Measurements from ENCODE around the gene PDZK1IP1.

PDZK1IP1 gene

DNA sequence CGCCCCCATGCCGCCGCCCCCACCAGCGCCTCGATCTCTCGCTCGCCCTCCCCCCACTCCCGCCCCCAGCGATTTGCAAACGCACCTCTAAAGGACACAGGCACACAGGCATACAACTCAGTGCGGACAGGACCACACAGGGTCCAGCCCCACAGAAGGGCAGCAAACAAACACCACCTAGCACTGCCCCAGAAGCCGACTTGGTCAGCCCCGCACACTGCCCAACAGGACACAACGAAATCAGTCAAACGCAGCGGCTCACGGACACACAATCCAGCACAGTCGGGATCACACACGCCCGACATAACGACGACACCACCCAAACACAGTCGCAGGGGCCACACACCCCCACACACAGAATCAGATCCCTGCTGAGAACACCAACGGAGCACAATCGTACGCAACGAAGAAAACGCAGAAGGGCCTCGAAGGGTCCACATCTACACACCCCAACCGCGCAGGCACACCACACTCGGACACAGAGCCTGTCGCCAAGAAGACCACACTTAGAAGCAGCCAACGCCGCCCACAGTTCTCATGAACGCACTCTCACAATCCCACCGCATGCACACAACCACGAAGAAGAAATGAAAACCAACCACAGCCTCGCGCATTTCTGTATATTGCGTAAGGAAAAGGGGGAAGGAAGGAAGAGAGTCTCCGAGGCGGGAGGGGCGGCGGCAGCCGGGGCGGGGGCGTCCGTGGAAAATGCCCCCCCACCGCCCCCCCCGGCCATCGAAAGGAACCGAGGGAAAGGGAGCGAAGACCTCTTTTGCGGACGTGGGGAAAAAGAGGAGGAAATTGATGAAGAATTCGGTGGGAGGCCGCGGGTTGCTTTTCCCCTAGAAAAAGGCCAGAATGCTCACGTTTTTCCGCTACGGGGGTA is 41.7 kb upstream of the PDZK1IP1 start:
- Histone ChIP-seq H3K9ac (ENCODE audit: low read length) (no peak overlapping the region), H3K4me2 (ENCODE audit: low read depth, low read length, poor library complexity, severe bottlenecking) (no peak overlapping the region), H3K9me3 (ENCODE audit: insufficient read depth, low read length) (no peaks in the 10 kb centered on the region), H3K4me3 (ENCODE audit: insufficient read depth, low read length, poor library complexity, severe bottlenecking) (no peak overlapping the region), H4K20me1 (ENCODE audit: low read depth, low read length) (no peaks in the 10 kb centered on the region), H3K27ac (ENCODE audit: low read depth, low read length) (no peak overlapping the region), H3K9me2 (replicated peaks; ENCODE audit: insufficient read depth, low read length) (no peaks in the 10 kb centered on the region), H2AFZ (ENCODE audit: low read depth, low read length, severe bottlenecking) (no peak overlapping the region), H3F3A (ENCODE audit: insufficient read depth) (no peaks in the 10 kb centered on the region), H3K27me3 (ENCODE audit: low read length) (no peaks in the 10 kb centered on the region), H3K36me3 (ENCODE audit: low read length) (no peaks in the 10 kb centered on the region), H3K79me2 (ENCODE audit: insufficient read depth, low read length) (no peaks in the 10 kb centered on the region)
- TF ChIP-seq EZH2phosphoT487 (conservative IDR thresholded peaks at IDR 0.05; ENCODE audit: low read length), result no peak
- TF ChIP-seq, protein P1, sequence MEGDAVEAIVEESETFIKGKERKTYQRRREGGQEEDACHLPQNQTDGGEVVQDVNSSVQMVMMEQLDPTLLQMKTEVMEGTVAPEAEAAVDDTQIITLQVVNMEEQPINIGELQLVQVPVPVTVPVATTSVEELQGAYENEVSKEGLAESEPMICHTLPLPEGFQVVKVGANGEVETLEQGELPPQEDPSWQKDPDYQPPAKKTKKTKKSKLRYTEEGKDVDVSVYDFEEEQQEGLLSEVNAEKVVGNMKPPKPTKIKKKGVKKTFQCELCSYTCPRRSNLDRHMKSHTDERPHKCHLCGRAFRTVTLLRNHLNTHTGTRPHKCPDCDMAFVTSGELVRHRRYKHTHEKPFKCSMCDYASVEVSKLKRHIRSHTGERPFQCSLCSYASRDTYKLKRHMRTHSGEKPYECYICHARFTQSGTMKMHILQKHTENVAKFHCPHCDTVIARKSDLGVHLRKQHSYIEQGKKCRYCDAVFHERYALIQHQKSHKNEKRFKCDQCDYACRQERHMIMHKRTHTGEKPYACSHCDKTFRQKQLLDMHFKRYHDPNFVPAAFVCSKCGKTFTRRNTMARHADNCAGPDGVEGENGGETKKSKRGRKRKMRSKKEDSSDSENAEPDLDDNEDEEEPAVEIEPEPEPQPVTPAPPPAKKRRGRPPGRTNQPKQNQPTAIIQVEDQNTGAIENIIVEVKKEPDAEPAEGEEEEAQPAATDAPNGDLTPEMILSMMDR (IDR thresholded peaks at IDR 0.05; ENCODE audit: insufficient read depth, low read length, poor library complexity, severe bottlenecking), result no peak

DNA sequence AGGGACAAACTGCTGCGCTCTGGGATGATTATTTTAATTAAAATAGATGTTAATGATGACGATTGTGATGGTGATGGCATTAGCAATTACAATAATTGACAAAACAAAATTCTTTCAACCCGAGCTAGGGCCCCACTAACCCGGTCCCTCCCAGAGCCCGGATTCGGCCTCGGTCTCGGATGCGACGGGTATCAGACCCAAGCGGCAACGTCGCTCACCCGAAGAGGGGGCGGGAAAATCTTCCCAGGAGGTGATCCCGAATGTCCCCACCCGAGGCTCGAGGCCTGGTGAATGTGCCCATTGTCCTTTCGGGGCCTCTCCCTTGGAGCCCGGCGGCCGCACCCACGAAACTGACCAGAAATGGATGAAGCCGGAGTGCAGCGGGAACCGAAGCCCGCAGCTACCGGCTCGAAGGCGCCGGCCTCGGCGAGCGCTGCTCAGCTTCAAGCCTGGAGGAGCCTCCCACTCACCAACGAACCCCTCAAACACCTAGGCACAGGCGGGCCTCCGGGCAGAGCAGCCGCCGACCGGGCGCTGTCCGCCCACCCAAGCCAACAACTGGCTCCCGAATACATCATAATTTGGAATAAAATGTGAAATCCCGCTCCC is 41.0 kb upstream of the PDZK1IP1 start:
- H2AFZ ChIP-seq (ENCODE audit: low read depth, low read length, severe bottlenecking), result no peak overlapping the region
- no peaks in the 10 kb centered on the region for H3F3A ChIP-seq (ENCODE audit: insufficient read depth)
- no peaks in the 10 kb centered on the region for H3K9me3 ChIP-seq (ENCODE audit: insufficient read depth, low read length)
- H3K9ac ChIP-seq (ENCODE audit: low read length), result no peak overlapping the region
- no peaks in the 10 kb centered on the region for H3K36me3 ChIP-seq (ENCODE audit: low read length)
- no peak overlapping the region for H3K4me3 ChIP-seq (ENCODE audit: insufficient read depth, low read length, poor library complexity, severe bottlenecking)
- H3K79me2 ChIP-seq (ENCODE audit: insufficient read depth, low read length), result no peaks in the 10 kb centered on the region
- no peaks in the 10 kb centered on the region for H3K9me2 ChIP-seq (replicated peaks; ENCODE audit: insufficient read depth, low read length)
- H4K20me1 ChIP-seq (ENCODE audit: low read depth, low read length), result no peaks in the 10 kb centered on the region
- H3K4me2 ChIP-seq (ENCODE audit: low read depth, low read length, poor library complexity, severe bottlenecking), result no peak overlapping the region
- TF ChIP-seq, protein P1 (IDR thresholded peaks at IDR 0.05; ENCODE audit: insufficient read depth, low read length, poor library complexity, severe bottlenecking), result no peak
- TF ChIP-seq EZH2phosphoT487 (conservative IDR thresholded peaks at IDR 0.05; ENCODE audit: low read length), result no peak
- no peak overlapping the region for H3K27ac ChIP-seq (ENCODE audit: low read depth, low read length)
- H3K27me3 ChIP-seq (ENCODE audit: low read length), result no peaks in the 10 kb centered on the region

DNA sequence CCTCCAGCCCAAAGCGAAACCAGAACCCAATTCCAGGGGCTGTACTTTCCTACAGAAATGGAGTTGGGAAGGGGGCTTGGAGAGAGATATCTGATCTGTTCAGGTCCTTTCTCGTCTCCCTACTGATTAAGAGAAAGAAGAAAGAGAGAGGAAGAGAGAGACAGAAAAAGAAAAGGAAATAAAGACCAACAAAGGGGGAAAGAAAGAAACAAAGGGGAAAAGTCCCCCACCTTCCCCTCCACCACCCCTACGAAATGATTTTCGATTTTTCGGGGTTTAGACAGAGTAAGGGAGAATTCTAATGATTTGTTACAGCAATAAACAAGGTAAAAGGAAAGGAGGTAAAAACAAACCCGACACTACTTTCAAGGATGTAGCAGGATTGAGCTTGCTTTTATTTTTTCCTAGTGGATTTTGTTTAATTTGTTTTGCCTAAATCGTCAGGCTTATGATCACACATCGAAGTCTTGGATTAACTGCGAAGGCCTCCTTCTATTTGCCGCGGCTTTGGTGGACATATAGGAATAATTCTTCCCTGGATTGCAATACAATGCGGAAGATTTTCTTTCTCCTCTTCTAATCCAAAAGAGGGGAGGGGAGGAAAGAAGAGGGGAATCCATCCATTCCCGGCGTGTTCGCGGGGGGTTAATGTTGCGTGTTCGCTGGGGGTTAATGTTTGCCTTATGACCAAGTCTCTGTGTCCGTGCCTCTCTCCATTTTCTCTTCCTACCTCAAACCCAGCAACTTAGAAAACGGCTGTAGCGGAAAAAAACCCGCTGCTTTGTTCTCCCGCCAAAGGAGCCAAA is 40.3 kb upstream of the PDZK1IP1 start:
- Histone ChIP-seq H3K27ac (ENCODE audit: low read depth, low read length) (no peak overlapping the region), H3K27me3 (ENCODE audit: low read length) (no peaks in the 10 kb centered on the region), H3K4me2 (ENCODE audit: low read depth, low read length, poor library complexity, severe bottlenecking) (no peak overlapping the region), H4K20me1 (ENCODE audit: low read depth, low read length) (no peaks in the 10 kb centered on the region), H3K9me2 (replicated peaks; ENCODE audit: insufficient read depth, low read length) (no peaks in the 10 kb centered on the region), H2AFZ (ENCODE audit: low read depth, low read length, severe bottlenecking) (no peak overlapping the region), H3K9ac (ENCODE audit: low read length) (no peak overlapping the region), H3F3A (ENCODE audit: insufficient read depth) (no peaks in the 10 kb centered on the region), H3K9me3 (ENCODE audit: insufficient read depth, low read length) (no peaks in the 10 kb centered on the region), H3K4me3 (ENCODE audit: insufficient read depth, low read length, poor library complexity, severe bottlenecking) (no peak overlapping the region), H3K36me3 (ENCODE audit: low read length) (no peaks in the 10 kb centered on the region), H3K79me2 (ENCODE audit: insufficient read depth, low read length) (no peaks in the 10 kb centered on the region)
- TF ChIP-seq EZH2phosphoT487 (conservative IDR thresholded peaks at IDR 0.05; ENCODE audit: low read length), result no peak
- TF ChIP-seq, protein P1 (IDR thresholded peaks at IDR 0.05; ENCODE audit: insufficient read depth, low read length, poor library complexity, severe bottlenecking), result no peak

All from SU-DHL-6 (cell line).